Lower leg skin (tissue), 3 donors: ENCODE results near the gene NLE1.

Source experiments
- POLR2A ChIP-seq, 2 donors: fragments of 450-650 bp; IDR thresholded peaks; one replicate each; pipeline ENCODE4 v1.6.1; 2016 to 2017; ENCODE audit warnings: antibody characterized with exemption in 2 of 2, mild to moderate bottlenecking in 1 of 2, moderate library complexity in 1 of 2
- TF ChIP-seq, protein P1 (sequence below), 3 donors: fragments of 450-650 bp; IDR thresholded peaks; one replicate each; pipeline ENCODE4 v1.5.1; 2016; ENCODE audit warnings: antibody characterized with exemption in 3 of 3, mild to moderate bottlenecking in 3 of 3, moderate library complexity in 2 of 3

DNA sequence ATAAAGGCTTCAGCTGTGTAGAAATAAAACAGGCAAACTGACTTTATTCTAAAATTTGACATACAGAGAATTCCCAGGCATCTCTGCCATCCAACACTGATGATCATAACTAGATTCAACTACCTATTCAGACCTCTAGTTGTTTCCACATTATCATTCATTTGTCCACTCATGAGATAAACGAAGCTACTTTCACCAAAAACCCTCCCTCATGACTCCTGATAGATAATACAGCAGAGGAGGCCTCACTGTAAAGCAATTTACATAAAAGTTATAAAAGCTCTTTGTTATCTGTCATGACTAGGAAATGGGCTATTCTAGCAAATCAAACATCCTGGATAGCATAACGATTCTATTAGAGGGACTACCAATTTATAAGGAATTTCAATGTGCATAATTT is 59.0 kb downstream of the NLE1 start:
- TF ChIP-seq, protein P1, sequence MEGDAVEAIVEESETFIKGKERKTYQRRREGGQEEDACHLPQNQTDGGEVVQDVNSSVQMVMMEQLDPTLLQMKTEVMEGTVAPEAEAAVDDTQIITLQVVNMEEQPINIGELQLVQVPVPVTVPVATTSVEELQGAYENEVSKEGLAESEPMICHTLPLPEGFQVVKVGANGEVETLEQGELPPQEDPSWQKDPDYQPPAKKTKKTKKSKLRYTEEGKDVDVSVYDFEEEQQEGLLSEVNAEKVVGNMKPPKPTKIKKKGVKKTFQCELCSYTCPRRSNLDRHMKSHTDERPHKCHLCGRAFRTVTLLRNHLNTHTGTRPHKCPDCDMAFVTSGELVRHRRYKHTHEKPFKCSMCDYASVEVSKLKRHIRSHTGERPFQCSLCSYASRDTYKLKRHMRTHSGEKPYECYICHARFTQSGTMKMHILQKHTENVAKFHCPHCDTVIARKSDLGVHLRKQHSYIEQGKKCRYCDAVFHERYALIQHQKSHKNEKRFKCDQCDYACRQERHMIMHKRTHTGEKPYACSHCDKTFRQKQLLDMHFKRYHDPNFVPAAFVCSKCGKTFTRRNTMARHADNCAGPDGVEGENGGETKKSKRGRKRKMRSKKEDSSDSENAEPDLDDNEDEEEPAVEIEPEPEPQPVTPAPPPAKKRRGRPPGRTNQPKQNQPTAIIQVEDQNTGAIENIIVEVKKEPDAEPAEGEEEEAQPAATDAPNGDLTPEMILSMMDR (IDR thresholded peaks at IDR 0.05) = no peak
- TF ChIP-seq POLR2A (IDR thresholded peaks at IDR 0.05) = no peak
